Measurements from ENCODE around the gene ABL1. TPM values are rescaled to one million over a fixed set of nuclear protein-coding genes. Genes with fewer than 3 reads are reported as not detected.
A peak's percentile ranks its signal among the peaks of the same experiment; 100 is the strongest.

ABL1 gene
- total RNA-seq, 4 donors from 2014 or later = 90.9 to 151 (median 133) TPM

DNA sequence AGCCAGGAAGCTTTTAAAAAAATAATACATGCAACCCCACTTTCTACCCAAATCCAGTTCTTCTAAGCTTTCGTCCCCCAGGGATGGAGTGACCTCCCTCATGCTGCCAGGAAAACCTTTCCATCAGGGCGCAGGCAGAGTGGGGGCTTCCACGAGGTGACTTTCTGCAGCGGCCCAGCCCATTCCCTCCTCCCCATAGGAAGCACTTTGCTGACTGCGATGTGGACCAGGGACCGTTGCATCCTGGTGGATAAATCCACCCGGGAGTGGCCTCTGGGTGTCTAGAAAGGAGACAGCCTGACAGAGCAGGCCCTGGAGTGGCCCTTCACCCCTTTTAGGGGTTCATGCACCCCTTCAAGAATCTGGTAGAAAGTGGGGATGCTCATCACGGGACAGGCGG is 60.0 kb downstream of the ABL1 start:
- peaks cover 0 to 27% (median 2%) of the 10 kb centered on the region in 4 donors for H3K27me3 ChIP-seq
- WGBS = 66% methylated on average over 7 of the region's 9 CpGs
- intact Hi-C loops (cut with DNase I) = loop anchor here (10.0 kb wide), 1 partner anchor 150 kb away; no protein-coding TSS in a partner anchor
- H3K4me3 ChIP-seq = no peak overlapping the region
- no peak for DNase-seq (ENCODE audit: extremely low spot score)
- H3K4me1 ChIP-seq = peaks cover 13 to 59% (median 37%) of the 10 kb centered on the region in 4 donors
- H3K27ac ChIP-seq (replicated peaks in 1 of 4) = peak overlapping the region in 1 of 4 donors; percentile 56
- peaks cover 20 to 36% (median 33%) of the 10 kb centered on the region in 4 donors for H3K36me3 ChIP-seq
- H3K9me3 ChIP-seq = no peaks in the 10 kb centered on the region
- TF ChIP-seq CTCF (IDR thresholded peaks at IDR 0.05) = no peak
- no peak for TF ChIP-seq POLR2A (IDR thresholded peaks at IDR 0.05; ENCODE audit: low read depth)
- no peak for TF ChIP-seq POLR2AphosphoS5 (IDR thresholded peaks at IDR 0.05)
- TF ChIP-seq EP300 (IDR thresholded peaks at IDR 0.05) = no peak

DNA sequence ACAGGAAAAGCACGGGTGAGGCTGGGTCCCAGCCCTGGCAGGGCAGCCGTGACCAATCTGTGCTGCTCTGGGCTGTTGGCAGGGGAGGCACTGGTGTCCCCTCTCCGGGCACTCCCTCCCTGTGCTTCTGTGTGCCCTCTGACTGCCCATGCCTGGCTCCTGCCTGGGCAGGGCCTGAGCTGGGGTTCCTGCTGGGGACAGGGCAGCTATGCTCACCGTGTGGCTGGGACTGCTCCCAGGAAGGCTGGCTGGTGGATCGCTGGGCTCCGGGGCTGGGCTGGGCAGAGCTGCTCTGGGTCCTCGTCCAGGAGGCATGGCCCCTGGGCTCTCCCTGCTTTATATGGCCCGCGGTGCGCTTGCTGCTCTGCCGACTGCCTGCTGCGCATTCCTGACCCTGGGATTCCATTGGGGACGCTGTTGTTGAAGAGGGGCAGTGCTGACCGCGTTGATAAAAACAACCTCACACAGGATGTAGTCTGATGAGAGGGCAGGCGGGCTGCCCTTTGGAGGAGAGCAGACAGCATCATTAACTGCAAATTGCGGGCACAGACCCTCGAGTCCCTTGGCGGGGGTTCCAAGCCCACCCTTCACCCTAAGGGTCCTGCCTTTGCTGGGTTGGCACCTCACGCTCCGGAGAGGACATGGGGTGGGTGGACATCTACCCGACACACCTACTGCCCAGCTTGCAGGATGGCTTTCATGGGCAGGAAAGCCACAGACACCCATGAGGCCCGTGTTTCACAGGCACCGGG is 60.6 kb downstream of the ABL1 start:
- no peak for DNase-seq (ENCODE audit: extremely low spot score)
- Histone ChIP-seq H3K4me3 (no peak overlapping the region), H3K36me3 (peaks cover 14 to 30% (median 27%) of the 10 kb centered on the region in 4 donors), H3K27ac (replicated peaks in 1 of 4) (no peak overlapping the region), H3K27me3 (peaks cover 0 to 33% (median 3%) of the 10 kb centered on the region in 4 donors), H3K4me1 (peaks cover 13 to 55% (median 37%) of the 10 kb centered on the region in 4 donors), H3K9me3 (no peaks in the 10 kb centered on the region)
- no peak for TF ChIP-seq EP300 (IDR thresholded peaks at IDR 0.05)
- TF ChIP-seq CTCF (IDR thresholded peaks at IDR 0.05) = no peak
- TF ChIP-seq POLR2AphosphoS5 (IDR thresholded peaks at IDR 0.05) = no peak
- no peak for TF ChIP-seq POLR2A (IDR thresholded peaks at IDR 0.05; ENCODE audit: low read depth)
- intact Hi-C loops (cut with DNase I) = loop anchor here (10.0 kb wide), 1 partner anchor 149 kb away; no protein-coding TSS in a partner anchor
- 55% methylated on average over 4 of the region's 24 CpGs for WGBS

DNA sequence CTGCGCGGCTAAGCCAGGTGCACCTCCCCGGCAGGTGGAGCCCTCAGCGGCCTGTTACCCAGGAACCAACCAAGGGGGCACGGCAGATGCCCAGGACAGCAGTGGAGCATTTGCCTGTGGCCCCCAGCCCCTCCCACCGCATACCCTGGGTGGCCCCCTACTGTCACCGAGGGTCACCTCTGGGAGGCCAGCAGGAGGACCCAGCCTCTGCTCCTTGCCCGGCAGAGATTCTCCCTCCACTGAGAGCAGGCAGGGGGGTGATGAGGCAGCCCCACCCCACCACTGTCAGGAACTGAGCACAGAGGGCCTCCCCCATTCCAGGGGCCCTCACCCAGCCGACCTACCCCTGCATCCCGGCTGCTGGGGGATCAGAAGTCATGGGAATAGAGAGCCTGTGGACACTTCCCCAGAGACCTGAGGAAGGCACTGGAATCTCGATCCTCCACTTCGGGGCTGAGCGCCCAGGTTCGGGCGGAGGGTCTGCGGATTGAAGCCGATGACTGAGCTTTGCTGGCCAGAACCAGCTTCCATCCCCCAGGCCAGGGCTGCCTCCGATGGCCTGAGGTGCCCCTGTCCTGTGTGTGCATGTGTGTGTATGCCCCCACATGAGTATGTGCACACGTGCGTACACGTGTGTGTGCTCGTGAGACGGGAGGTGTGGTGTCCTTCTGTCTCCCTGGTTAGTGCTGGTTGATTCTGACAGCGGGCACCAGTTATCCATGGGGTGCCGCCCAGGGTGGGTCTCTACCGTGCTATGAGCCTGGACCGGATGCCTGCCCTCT is 61.4 kb downstream of the ABL1 start, which contains the start of gene QRFP:
Gene QRFP, minus strand, starts transcription at position 580 of the 782 bp plus-strand sequence. CDS start 2,974 bp downstream, outside the sequence.
- 81% methylated on average over 10 of the region's 27 CpGs for WGBS
- intact Hi-C loops (cut with DNase I) = loop anchor here (10.0 kb wide), 1 partner anchor 148 kb away; no protein-coding TSS in a partner anchor
- DNase-seq (ENCODE audit: extremely low spot score) = no peak
- no peak within 1 kb of the TSS for H3K27ac ChIP-seq (replicated peaks in 1 of 4)
- peaks cover 0 to 41% (median 6%) of the 10 kb centered on the region in 4 donors for H3K27me3 ChIP-seq
- no peaks in the 10 kb centered on the region for H3K9me3 ChIP-seq
- H3K4me1 ChIP-seq = peaks cover 13 to 47% (median 37%) of the 10 kb centered on the region in 4 donors
- no peak within 1 kb of the TSS for H3K4me3 ChIP-seq
- H3K36me3 ChIP-seq = peaks cover 14 to 22% (median 22%) of the 10 kb centered on the region in 4 donors
- peak in 1 of 2 donors; percentile 33 for TF ChIP-seq POLR2AphosphoS5 (IDR thresholded peaks at IDR 0.05)
- TF ChIP-seq CTCF (IDR thresholded peaks at IDR 0.05) = no peak
- TF ChIP-seq POLR2A (IDR thresholded peaks at IDR 0.05; ENCODE audit: low read depth) = no peak
- no peak for TF ChIP-seq EP300 (IDR thresholded peaks at IDR 0.05)

- peaks cover 0 to 49% (median 8%) of the 10 kb centered on the region in 4 donors for H3K27me3 ChIP-seq
- no peak overlapping the region for H3K27ac ChIP-seq (replicated peaks in 1 of 4)
- TF ChIP-seq POLR2AphosphoS5 (IDR thresholded peaks at IDR 0.05) = no peak
- no peak for TF ChIP-seq CTCF (IDR thresholded peaks at IDR 0.05)
- TF ChIP-seq POLR2A (IDR thresholded peaks at IDR 0.05; ENCODE audit: low read depth) = no peak
- no peak for TF ChIP-seq EP300 (IDR thresholded peaks at IDR 0.05)
- 75% methylated on average over 10 of the region's 16 CpGs for WGBS
- H3K9me3 ChIP-seq = no peaks in the 10 kb centered on the region
- intact Hi-C loops (cut with DNase I) = loop anchor here (10.0 kb wide), 1 partner anchor 148 kb away; no protein-coding TSS in a partner anchor
- no peak for DNase-seq (ENCODE audit: extremely low spot score)
- no peak overlapping the region for H3K4me3 ChIP-seq
- H3K4me1 ChIP-seq = peaks cover 13 to 39% (median 35%) of the 10 kb centered on the region in 4 donors
- H3K36me3 ChIP-seq = peaks cover 12 to 17% (median 14%) of the 10 kb centered on the region in 4 donors
These were observed 62.2 kb downstream of the ABL1 start for GRCh38 chr9:130897105-130897751.
